Neutrophil (primary cell): ENCODE data around the gene PTPRS.

Source experiments
- H3K27ac ChIP-seq: fragments of 200-600 bp; sonication (generic); 2 replicates; pipeline ENCODE4 v1.5.1; 2016; ENCODE audit warnings: mild to moderate bottlenecking, moderate library complexity
- H3K27me3 ChIP-seq: fragments of 200-600 bp; sonication (generic); 2 replicates; pipeline ENCODE4 v1.6.0; 2016; ENCODE audit warnings: mild to moderate bottlenecking
- H3K36me3 ChIP-seq: fragments of 200-600 bp; sonication (generic); 2 replicates; pipeline ENCODE4 v1.5.1; 2017
- H3K4me1 ChIP-seq, 2 experiments: fragments of 200-600 bp in 1 of 2; sonication (generic) in 1 of 2; 1 replicate in 1 of 2; 2 replicates in 1 of 2; pipeline versions ENCODE4 v1.5.1 to v1.6.1; 2013 to 2016; ENCODE audit warnings: low read depth in 1 of 2, low read length in 1 of 2, mild to moderate bottlenecking in 1 of 2, moderate library complexity in 1 of 2; ENCODE audit not compliant: control insufficient read depth in 1 of 2, insufficient read depth in 1 of 2
- H3K4me3 ChIP-seq, 2 experiments: fragments of 200-600 bp in 1 of 2; sonication (generic) in 1 of 2; 1 replicate in 1 of 2; 2 replicates in 1 of 2; pipeline ENCODE4 v1.5.1; 2013 to 2016; ENCODE audit warnings: low read depth in 1 of 2, low read length in 1 of 2, mild to moderate bottlenecking in 1 of 2, moderate library complexity in 1 of 2
- H3K9me3 ChIP-seq: fragments of 200-600 bp; sonication (generic); 2 replicates; pipeline ENCODE4 v1.5.1; 2016
- CTCF ChIP-seq: fragments of 200-600 bp; sonication (generic); IDR thresholded peaks from 2 replicates; pipeline ENCODE4 v1.5.1; 2016; ENCODE audit warnings: antibody characterized with exemption

PTPRS gene

DNA sequence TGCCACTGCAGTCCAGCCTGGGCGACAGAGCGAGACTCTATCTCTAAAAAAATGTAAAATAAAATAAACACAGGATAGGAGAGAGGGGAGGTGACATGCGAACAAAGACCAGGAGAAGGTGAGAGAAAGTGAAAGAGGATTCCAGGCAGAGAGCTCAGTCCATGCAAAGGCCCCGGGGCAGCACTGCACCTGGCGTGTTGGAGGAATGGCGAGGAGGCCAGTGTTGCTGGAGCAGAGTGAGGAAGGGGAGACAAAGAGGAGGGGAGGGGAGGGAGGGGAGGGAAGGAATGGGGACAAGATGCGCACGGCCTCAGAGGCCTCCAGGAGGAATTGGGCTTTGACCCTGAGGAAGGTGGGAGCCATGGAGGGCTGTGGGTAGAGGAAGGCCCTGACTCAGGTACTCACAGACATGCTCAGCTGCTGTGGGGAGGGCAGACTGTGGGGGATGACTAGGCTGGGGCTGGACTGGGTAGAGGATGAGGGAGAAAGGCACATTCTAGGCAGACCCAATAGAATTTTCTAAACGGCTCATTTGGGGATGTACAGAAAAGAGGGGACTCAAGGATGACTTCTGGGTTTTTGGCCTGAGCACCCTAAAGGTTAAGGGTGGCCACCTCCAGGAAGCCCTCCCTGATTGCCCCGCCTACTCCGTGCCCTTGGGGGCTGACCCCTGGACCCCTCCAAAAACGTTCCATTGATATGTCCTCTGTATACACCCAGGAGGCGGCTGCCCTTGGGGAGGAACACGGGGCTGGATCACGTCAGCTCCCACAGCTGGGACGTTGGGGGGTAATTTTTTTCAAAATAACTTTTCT is 43.9 kb downstream of the PTPRS start:
- no peak overlapping the region for H3K27ac ChIP-seq
- H3K9me3 ChIP-seq: no peaks in the 10 kb centered on the region
- no peaks in the 10 kb centered on the region for H3K36me3 ChIP-seq
- H3K4me1 ChIP-seq: peaks cover 7 to 14% of the 10 kb centered on the region in 2 experiments
- no peak overlapping the region for H3K4me3 ChIP-seq
- TF ChIP-seq CTCF: no peak
- H3K27me3 ChIP-seq: peaks cover 47% of the 10 kb centered on the region

DNA sequence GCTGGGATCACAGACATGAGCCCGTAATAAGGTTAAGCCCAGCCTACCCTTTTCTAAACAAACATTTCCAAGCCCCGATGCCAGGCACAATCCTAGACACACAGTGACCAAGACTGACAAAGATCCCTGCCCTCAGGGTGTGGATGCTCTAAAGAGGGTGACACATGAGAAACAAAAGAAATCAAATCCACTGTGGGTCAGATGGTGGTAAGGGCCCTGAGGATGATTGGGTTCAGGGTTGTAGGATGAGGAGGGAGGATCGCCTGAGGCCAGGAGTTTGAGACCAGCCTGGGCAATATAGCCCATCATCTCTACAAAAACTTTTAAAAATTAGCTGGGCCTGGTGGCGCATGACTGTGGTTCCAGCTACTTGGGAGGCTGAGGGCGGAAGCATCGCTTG is 44.6 kb downstream of the PTPRS start:
- H3K9me3 ChIP-seq: no peaks in the 10 kb centered on the region
- no peak for TF ChIP-seq CTCF
- H3K4me1 ChIP-seq: peaks cover 7 to 14% of the 10 kb centered on the region in 2 experiments

DNA sequence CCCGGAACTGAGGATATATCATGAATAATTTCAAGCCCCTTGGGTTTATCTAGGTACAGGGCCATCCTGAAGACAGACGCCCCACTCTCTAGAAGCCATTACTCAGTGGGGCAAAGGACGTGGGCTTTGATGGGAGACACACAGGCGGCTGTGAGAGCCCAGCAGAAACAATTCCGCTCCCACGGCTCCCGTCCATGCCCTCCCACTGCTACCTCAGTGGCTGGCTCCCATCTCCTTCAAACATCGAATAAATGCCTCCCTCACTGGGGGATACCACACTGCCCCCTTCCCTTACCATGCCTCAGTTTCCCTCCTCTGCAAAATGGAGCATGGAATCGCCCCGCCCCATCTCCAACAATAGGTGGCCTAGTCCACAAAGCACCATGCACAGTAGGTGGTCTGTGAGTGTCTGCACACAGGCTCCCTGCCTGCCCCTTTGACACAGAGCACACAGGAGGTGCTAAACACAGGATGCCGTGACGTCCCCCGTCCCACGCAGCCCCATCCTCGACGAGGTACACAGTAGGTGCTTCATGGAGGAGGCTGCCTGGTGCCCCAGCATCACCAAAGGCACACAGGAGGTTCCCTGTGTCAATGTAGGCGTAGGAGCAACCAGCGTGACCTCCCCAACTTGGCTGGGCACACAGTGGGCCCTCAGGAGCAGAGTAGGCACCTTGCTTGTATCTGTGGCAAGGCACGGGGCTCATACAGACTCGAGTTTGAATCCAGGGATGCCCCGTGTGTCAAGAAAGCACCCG is 46.0 kb downstream of the PTPRS start:
- Histone ChIP-seq H3K4me3 (no peak overlapping the region), H3K27ac (no peak overlapping the region), H3K27me3 (peaks cover 62% of the 10 kb centered on the region), H3K4me1 (peaks cover 7 to 14% of the 10 kb centered on the region in 2 experiments), H3K9me3 (no peaks in the 10 kb centered on the region), H3K36me3 (no peaks in the 10 kb centered on the region)
- no peak for TF ChIP-seq CTCF

More for the DNA sequence above, 44.6 kb downstream of the PTPRS start:
- H3K4me3 ChIP-seq: no peak overlapping the region
- peaks cover 53% of the 10 kb centered on the region for H3K27me3 ChIP-seq
- H3K36me3 ChIP-seq: no peaks in the 10 kb centered on the region
- no peak overlapping the region for H3K27ac ChIP-seq

GRCh38 chr19:5293612-5294378 is 46.8 kb downstream of the PTPRS start:
- H3K9me3 ChIP-seq: no peaks in the 10 kb centered on the region
- no peak overlapping the region for H3K4me3 ChIP-seq
- peaks cover 7 to 14% of the 10 kb centered on the region in 2 experiments for H3K4me1 ChIP-seq
- H3K27ac ChIP-seq: no peak overlapping the region
- H3K27me3 ChIP-seq: peaks cover 67% of the 10 kb centered on the region
- no peak for TF ChIP-seq CTCF
- no peaks in the 10 kb centered on the region for H3K36me3 ChIP-seq

DNA sequence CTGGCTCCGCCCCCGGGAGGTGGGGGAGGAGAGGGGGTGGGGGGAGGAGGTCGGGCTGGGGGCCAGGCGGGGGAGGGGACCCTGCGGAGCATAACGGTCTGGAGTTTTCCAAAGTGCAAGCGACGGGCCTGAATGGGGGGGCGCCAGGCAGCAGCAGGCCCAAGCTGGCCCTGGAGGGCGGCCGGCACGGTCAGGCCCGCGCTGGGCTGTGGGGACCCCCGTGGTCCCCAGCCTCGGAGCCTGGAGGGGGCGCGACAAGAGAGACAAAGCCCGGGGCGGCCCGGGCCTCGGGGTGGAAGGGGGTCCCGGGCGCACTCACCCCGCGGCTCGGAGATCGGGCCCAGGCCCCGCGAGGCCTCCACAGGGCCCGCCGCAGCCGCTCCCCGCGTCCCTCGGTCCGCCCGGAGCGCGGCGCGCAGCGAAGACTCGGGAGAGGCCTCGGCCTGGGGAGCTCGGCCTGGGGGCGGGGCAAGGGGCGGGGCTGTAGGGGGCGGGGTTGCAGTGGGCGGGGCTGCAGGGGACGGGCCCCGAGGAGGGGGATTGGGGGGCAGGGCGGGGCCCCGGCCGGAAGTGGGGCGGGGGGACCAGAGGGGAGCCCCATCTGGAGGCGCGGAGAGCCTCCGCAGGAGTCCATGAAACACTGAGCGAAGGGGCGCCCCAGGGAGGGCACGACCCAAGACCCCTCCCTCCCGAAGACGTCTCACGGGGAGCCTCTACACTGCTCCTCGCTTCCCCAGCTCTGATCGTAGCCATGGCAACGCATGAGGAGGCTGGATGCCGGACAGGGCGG is 47.6 kb downstream of the PTPRS start:
- Histone ChIP-seq H3K9me3 (no peaks in the 10 kb centered on the region), H3K27ac (no peak overlapping the region), H3K36me3 (no peaks in the 10 kb centered on the region), H3K4me3 (peak overlapping the region in 1 of 2 experiments; percentile 28), H3K27me3 (peaks cover 67% of the 10 kb centered on the region), H3K4me1 (peaks cover 7 to 14% of the 10 kb centered on the region in 2 experiments)
- TF ChIP-seq CTCF: no peak
